GM12892 (cell line): ENCODE measurements around the gene C4orf33.

Source experiments
- POLR2A ChIP-seq: IDR thresholded peaks from 2 replicates; pipeline ENCODE4 v1.6.1; 2011; ENCODE audit warnings: low read depth, low read length, control low read depth
- TAF1 ChIP-seq: IDR thresholded peaks from 2 replicates; pipeline ENCODE4 v1.6.1; 2011; ENCODE audit warnings: low read depth, mild to moderate bottlenecking, control low read depth, low read length, borderline replicate concordance

DNA sequence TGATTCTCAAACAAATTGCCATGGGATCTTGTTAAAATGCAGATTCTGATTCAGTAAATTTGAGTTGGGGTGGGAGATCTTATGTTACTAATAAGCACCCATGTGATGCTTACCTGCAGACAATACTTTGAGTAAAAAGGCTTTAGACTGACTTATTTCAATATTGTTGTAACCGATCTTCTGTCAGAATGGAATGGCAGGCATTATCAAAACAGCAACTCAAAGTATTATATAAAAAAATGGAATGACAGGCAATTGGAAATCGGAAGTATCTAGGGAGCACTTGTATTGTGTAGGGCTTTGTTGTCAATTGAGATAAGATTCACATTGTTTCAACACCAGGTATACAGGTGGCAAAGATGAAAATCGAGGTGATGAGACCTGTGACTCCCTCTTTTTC lies 67.5 kb downstream of the C4orf33 start:
- TF ChIP-seq TAF1 (no peak), POLR2A (no peak)
